Measurements from ENCODE around the gene KCNT1. TPM values are rescaled to one million over a fixed set of nuclear protein-coding genes. Genes with fewer than 3 reads are reported as not detected.

The KCNT1 gene
- total RNA-seq, 2 experiments from 2014 or later: not detected

DNA sequence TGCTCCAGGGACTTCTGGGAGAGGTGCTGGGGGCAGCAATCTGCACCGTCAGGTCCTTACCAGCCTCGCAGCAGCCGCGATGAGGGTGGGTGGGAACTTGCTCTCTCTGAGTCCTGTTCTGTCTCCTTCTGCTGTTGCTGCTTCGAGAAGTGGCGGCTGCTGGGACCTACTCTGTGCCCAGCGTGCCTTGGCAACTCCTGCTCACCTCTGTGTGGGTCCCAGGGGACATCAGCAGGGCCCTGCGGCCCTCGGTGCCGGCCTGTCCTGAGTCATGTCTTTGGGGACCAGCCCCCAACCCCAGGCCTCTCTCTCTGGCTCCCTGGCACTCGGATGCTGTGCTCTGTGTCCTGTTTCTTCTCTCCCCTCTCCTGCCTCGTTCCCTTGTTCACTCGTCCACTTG lies 49.5 kb downstream of the KCNT1 start:
- DNase-seq: no peak
- Mint-ChIP-seq H3K27ac (no peak overlapping the region), H3K36me3 (no peaks in the 10 kb centered on the region), H3K27me3 (no peaks in the 10 kb centered on the region), H3K4me1 (no peaks in the 10 kb centered on the region), H3K9me3 (no peaks in the 10 kb centered on the region), H3K4me3 (no peak overlapping the region)

GRCh38 chr9:135752281-135753204 lies 50.6 kb downstream of the KCNT1 start:
- Mint-ChIP-seq H3K9me3 (no peaks in the 10 kb centered on the region), H3K4me3 (no peak overlapping the region), H3K4me1 (no peaks in the 10 kb centered on the region), H3K27ac (no peak overlapping the region), H3K27me3 (no peaks in the 10 kb centered on the region), H3K36me3 (no peaks in the 10 kb centered on the region)
- DNase-seq: no peak

GRCh38 chr9:135753391-135754105 lies 51.6 kb downstream of the KCNT1 start:
- no peak overlapping the region for H3K27ac Mint-ChIP-seq
- no peaks in the 10 kb centered on the region for H3K36me3 Mint-ChIP-seq
- no peak for DNase-seq
- H3K4me3 Mint-ChIP-seq: no peak overlapping the region
- no peaks in the 10 kb centered on the region for H3K9me3 Mint-ChIP-seq
- no peaks in the 10 kb centered on the region for H3K4me1 Mint-ChIP-seq
- H3K27me3 Mint-ChIP-seq: no peaks in the 10 kb centered on the region

DNA sequence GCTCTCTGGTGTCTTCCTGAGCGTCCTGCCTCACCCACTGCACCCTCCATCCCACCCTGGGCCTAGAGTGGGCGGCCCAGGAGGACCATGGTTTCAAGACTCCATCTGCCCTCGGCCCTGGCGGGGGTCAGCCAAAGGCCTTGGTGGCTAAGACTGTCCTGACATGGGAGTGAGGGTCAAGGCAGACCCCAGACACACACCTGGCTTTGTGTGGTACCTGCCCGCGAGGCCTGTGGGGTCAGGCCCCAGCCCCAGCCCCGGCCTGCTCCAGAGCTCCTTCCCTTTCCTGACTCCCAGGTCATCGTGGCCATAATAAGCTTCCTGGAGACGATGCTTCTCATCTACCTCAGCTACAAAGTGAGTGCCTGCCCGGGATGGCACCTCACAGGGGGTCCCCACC lies 54.6 kb downstream of the KCNT1 start:
- no peak overlapping the region for H3K27ac Mint-ChIP-seq
- no peak for DNase-seq
- no peaks in the 10 kb centered on the region for H3K36me3 Mint-ChIP-seq
- peaks cover 7% of the 10 kb centered on the region for H3K27me3 Mint-ChIP-seq
- no peaks in the 10 kb centered on the region for H3K9me3 Mint-ChIP-seq
- no peak overlapping the region for H3K4me3 Mint-ChIP-seq
- H3K4me1 Mint-ChIP-seq: no peaks in the 10 kb centered on the region

DNA sequence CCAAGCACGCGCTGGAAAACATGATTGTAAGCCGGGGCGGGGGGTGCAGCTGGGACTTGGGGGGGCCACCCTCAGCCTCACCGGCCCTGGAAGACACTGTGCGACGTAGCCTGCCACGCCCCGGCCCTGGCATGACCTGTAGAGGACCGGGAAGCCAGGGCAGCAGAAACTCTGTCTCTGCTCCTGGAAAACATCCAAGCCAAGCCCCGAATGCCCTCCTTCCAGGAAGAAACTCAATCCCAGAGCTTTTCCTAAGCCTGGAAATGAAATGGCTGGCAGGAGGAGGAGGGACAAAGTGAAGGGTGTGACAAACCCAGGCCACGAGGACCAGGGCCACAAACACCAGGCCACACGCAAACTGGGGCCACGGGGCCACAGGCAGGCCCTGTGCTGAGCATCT lies 55.4 kb downstream of the KCNT1 start:
- H3K9me3 Mint-ChIP-seq: no peaks in the 10 kb centered on the region
- H3K36me3 Mint-ChIP-seq: no peaks in the 10 kb centered on the region
- H3K4me1 Mint-ChIP-seq: no peaks in the 10 kb centered on the region
- peaks cover 7% of the 10 kb centered on the region for H3K27me3 Mint-ChIP-seq
- no peak for DNase-seq
- H3K4me3 Mint-ChIP-seq: no peak overlapping the region
- no peak overlapping the region for H3K27ac Mint-ChIP-seq

DNA sequence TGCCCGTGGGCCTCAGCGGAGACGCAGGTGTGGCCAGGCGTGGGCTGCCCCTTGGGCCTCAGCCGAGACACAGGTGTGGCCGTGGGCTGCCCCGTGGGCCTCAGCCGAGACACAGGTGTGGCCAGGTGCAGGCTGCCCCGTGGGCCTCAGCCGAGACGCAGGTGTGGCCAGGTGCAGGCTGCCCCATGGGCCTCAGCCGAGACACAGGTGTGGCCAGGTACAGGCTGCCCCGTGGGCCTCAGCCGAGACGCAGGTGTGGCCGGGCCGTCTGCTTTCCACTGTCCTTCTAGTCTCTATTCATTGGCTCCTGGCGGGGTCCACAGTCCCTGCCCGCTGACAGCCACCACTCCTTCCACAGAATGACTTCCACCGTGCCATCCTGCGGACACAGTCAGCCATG lies 56.1 kb downstream of the KCNT1 start:
- H3K9me3 Mint-ChIP-seq: no peaks in the 10 kb centered on the region
- no peak overlapping the region for H3K4me3 Mint-ChIP-seq
- no peak overlapping the region for H3K27ac Mint-ChIP-seq
- peaks cover 7% of the 10 kb centered on the region for H3K27me3 Mint-ChIP-seq
- H3K4me1 Mint-ChIP-seq: no peaks in the 10 kb centered on the region
- no peak for DNase-seq
- no peaks in the 10 kb centered on the region for H3K36me3 Mint-ChIP-seq

- Mint-ChIP-seq H3K36me3 (no peaks in the 10 kb centered on the region), H3K9me3 (no peaks in the 10 kb centered on the region), H3K27me3 (peaks cover 7% of the 10 kb centered on the region), H3K4me3 (no peak overlapping the region), H3K27ac (no peak overlapping the region), H3K4me1 (no peaks in the 10 kb centered on the region)
- no peak for DNase-seq
These were observed 56.9 kb downstream of the KCNT1 start for GRCh38 chr9:135758870-135759269.

- no peak for DNase-seq
- H3K9me3 Mint-ChIP-seq: peaks cover under 1% of the 10 kb centered on the region
- H3K36me3 Mint-ChIP-seq: no peaks in the 10 kb centered on the region
- no peak overlapping the region for H3K27ac Mint-ChIP-seq
- H3K4me1 Mint-ChIP-seq: no peaks in the 10 kb centered on the region
- H3K27me3 Mint-ChIP-seq: peaks cover 7% of the 10 kb centered on the region
- no peak overlapping the region for H3K4me3 Mint-ChIP-seq
These were observed 57.8 kb downstream of the KCNT1 start for GRCh38 chr9:135759676-135760300.

DNA sequence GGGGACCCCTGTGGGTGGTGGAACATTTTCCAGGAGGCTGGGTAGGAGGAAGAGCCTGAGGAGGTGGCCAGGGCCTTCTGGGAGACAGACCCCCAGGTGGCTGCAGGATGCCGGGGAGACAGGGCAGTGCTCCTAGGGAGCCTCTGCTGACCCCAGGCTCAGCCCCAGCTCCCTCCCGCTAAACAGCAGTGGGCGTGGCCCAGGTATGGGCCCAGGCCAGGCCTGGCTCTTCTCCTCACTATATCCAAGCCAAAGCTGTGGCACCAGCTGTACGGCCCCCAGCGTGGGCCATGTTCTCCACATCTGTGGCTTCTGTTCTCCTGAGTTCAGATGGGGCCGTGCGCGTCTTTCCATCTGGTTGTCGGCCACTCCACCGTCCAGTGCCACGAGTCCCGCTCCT lies 58.5 kb downstream of the KCNT1 start:
- H3K4me1 Mint-ChIP-seq: no peaks in the 10 kb centered on the region
- H3K27ac Mint-ChIP-seq: no peak overlapping the region
- no peak overlapping the region for H3K4me3 Mint-ChIP-seq
- DNase-seq: no peak
- no peaks in the 10 kb centered on the region for H3K36me3 Mint-ChIP-seq
- peaks cover 2% of the 10 kb centered on the region for H3K9me3 Mint-ChIP-seq
- peaks cover 7% of the 10 kb centered on the region for H3K27me3 Mint-ChIP-seq

- no peak for DNase-seq
- H3K9me3 Mint-ChIP-seq: peaks cover 7% of the 10 kb centered on the region
- no peak overlapping the region for H3K27ac Mint-ChIP-seq
- peaks cover 7% of the 10 kb centered on the region for H3K27me3 Mint-ChIP-seq
- no peaks in the 10 kb centered on the region for H3K36me3 Mint-ChIP-seq
- no peaks in the 10 kb centered on the region for H3K4me1 Mint-ChIP-seq
- H3K4me3 Mint-ChIP-seq: no peak overlapping the region
These were observed 59.3 kb downstream of the KCNT1 start for GRCh38 chr9:135761150-135761844.

DNA sequence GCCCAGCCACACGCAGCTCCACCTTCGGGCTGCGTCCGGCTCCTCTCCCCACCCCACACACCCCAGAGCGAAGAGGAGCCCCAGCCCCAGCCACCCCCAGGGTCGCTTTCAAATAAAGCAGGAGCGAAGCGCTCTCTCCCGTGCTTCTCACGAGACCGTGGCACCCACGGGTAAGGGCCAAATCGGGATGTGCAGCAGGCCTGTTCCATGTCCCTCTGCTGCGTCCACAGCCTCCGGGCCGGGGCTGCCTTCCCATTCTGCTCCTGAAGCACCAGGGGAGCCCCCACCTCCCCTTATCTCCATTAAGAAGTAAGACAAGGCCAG lies 59.8 kb downstream of the KCNT1 start:
- no peak overlapping the region for H3K4me3 Mint-ChIP-seq
- no peak for DNase-seq
- H3K36me3 Mint-ChIP-seq: no peaks in the 10 kb centered on the region
- peaks cover 7% of the 10 kb centered on the region for H3K9me3 Mint-ChIP-seq
- H3K4me1 Mint-ChIP-seq: no peaks in the 10 kb centered on the region
- no peak overlapping the region for H3K27ac Mint-ChIP-seq
- H3K27me3 Mint-ChIP-seq: peaks cover 7% of the 10 kb centered on the region

- no peak overlapping the region for H3K4me3 Mint-ChIP-seq
- no peak for DNase-seq
- H3K36me3 Mint-ChIP-seq: no peaks in the 10 kb centered on the region
- no peaks in the 10 kb centered on the region for H3K4me1 Mint-ChIP-seq
- peaks cover 7% of the 10 kb centered on the region for H3K9me3 Mint-ChIP-seq
- no peak overlapping the region for H3K27ac Mint-ChIP-seq
- peaks cover 7% of the 10 kb centered on the region for H3K27me3 Mint-ChIP-seq
These were observed 60.9 kb downstream of the KCNT1 start for GRCh38 chr9:135762921-135763320.

DNA sequence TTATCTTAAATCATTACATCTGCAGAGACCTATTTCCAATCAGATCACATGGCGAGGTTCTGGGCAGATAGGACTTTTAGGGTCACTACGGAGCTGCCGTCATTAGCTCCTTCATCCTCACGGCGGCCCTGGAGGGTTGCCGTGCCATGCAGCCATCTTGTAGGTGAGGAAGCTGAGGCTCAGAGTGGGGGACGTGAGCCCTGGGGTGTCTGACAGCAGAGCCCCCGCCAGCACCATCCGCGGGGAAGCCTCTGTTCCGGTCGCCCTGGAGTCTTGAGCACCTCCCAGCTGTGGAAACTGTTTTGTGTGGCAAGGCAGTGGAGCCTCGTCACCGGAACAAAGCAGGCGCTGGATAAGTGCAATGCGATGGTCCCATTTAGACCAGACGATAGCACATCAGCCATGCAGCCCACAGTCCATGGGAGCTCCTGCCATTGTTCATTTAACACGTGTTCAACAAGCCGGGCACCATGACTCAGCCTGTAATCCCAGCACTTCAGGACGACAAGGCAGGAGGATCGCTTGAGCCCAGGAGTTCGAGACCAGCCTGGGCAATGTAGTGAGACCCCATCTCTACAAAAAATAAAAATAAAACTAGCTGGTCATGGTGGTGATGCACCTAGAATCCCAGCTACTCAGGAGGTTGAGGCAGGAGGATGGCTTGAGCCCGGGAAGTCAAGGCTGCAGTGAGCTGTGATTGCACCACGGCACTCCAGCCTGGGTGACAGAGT lies 61.9 kb downstream of the KCNT1 start:
- H3K27me3 Mint-ChIP-seq: peaks cover 7% of the 10 kb centered on the region
- DNase-seq: no peak
- no peak overlapping the region for H3K27ac Mint-ChIP-seq
- no peaks in the 10 kb centered on the region for H3K4me1 Mint-ChIP-seq
- H3K9me3 Mint-ChIP-seq: peaks cover 7% of the 10 kb centered on the region
- no peak overlapping the region for H3K4me3 Mint-ChIP-seq
- H3K36me3 Mint-ChIP-seq: no peaks in the 10 kb centered on the region

DNA sequence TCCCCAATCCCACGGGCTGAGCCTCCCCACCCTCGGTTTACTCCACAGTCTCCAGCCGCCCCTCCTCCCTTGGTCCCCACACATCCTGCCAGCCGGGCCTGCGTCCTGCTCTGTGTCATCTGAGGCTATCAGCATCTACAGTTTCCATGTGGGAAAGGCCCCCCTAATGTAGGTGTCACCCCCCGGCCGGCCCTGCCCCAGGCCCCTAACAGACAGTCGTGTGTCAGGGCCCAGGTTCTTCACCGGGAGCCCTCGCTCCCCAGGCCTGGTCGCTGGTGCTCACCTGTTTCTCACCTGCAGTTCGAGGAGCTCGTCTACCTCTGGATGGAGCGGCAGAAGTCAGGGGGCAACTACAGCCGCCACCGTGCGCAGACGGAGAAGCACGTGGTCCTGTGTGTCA lies 62.7 kb downstream of the KCNT1 start:
- DNase-seq: no peak
- H3K27me3 Mint-ChIP-seq: peaks cover 7% of the 10 kb centered on the region
- no peak overlapping the region for H3K27ac Mint-ChIP-seq
- H3K4me1 Mint-ChIP-seq: no peaks in the 10 kb centered on the region
- H3K36me3 Mint-ChIP-seq: no peaks in the 10 kb centered on the region
- no peak overlapping the region for H3K4me3 Mint-ChIP-seq
- H3K9me3 Mint-ChIP-seq: peaks cover 7% of the 10 kb centered on the region

Data from activated naive CD8-positive, alpha-beta T cell treated with anti-CD3 and anti-CD28 coated beads for 36 hours (primary cell).